Measurements from ENCODE around the gene GRWD1. TPM values are rescaled to one million over a fixed set of nuclear protein-coding genes. Genes with fewer than 3 reads are reported as not detected.

The GRWD1 gene
- total RNA-seq, 4 donors from 2014 or later = 19.5 to 90.5 (median 31.5) TPM

- ATAC-seq (ENCODE audit: low FRiP score) (no peak), DNase-seq (ENCODE audit: low spot score) (no peak)
- no peak for TF ChIP-seq CTCF (IDR thresholded peaks at IDR 0.05)
Observed at GRCh38 chr19:48478339-48479256, 32.8 kb downstream of the GRWD1 start.

GRCh38 chr19:48479686-48480085 is 33.9 kb downstream of the GRWD1 start:
- TF ChIP-seq CTCF (IDR thresholded peaks at IDR 0.05) = no peak
- no peak for DNase-seq (ENCODE audit: low spot score)
- ATAC-seq (ENCODE audit: low FRiP score) = no peak

- no peak for TF ChIP-seq CTCF (IDR thresholded peaks at IDR 0.05)
- no peak for ATAC-seq (ENCODE audit: low FRiP score)
- no peak for DNase-seq (ENCODE audit: low spot score)
Observed at GRCh38 chr19:48480183-48480557, 34.4 kb downstream of the GRWD1 start.

GRCh38 chr19:48480558-48481500 is 35.0 kb downstream of the GRWD1 start:
- ATAC-seq (ENCODE audit: low FRiP score) = peak; percentile 50
- DNase-seq (ENCODE audit: low spot score) = no peak
- TF ChIP-seq CTCF (IDR thresholded peaks at IDR 0.05) = no peak

GRCh38 chr19:48481846-48482639 is 36.3 kb downstream of the GRWD1 start:
- no peak for TF ChIP-seq CTCF (IDR thresholded peaks at IDR 0.05)
- DNase-seq (ENCODE audit: low spot score) (no peak), ATAC-seq (ENCODE audit: low FRiP score) (no peak)

- DNase-seq (ENCODE audit: low spot score) (no peak), ATAC-seq (ENCODE audit: low FRiP score) (no peak)
- no peak for TF ChIP-seq CTCF (IDR thresholded peaks at IDR 0.05)
Observed at GRCh38 chr19:48483301-48483700, 37.5 kb downstream of the GRWD1 start.

Measured in omental fat pad (tissue), 4 donors.